Panc1 (cell line): ENCODE measurements around the gene NETO1. TPM values are rescaled to one million over a fixed set of nuclear protein-coding genes. Genes with fewer than 3 reads are reported as not detected.

Experiments used
- ATAC-seq: fragments of 200-7000 bp; cut with Tn5 transposase; 2 replicates; pipeline ENCODE4 v1.9.1; 2020; ENCODE audit warnings: mild to moderate bottlenecking, moderate library complexity
- BruUV-seq: library from RNA; stranded (reverse); fragments of 400-500 nt; replicated peaks from 2 replicates; lab custom pipeline; 2021; lab: Mats Ljungman, UMichigan
- CTCF ChIA-PET: fragments of 300-600 bp; sonication (Branson Sonifier 250); formaldehyde crosslinking; loops from one replicate; lab custom pipeline; 2022; ENCODE audit warnings: antibody characterized with exemption; lab: Charles Lee
- POLR2A ChIA-PET: fragments of 300-600 bp; sonication (Branson Sonifier 250); formaldehyde crosslinking; loops from one replicate; lab custom pipeline; 2022; ENCODE audit warnings: antibody characterized with exemption; lab: Charles Lee
- DNase-seq: peaks from one replicate; pipeline ENCODE4 v3.0.0-alpha.2; 2010; ENCODE audit warnings: low read depth, low spot score
- H3K27ac ChIP-seq: 2 replicates; pipeline ENCODE4 v1.5.1; 2011; ENCODE audit warnings: mild to moderate bottlenecking, low read length, inconsistent platforms
- H3K27me3 ChIP-seq: fragments of 200-500 bp; sonication (Bioruptor generic); 2 replicates; pipeline ENCODE4 v1.6.0; 2014; ENCODE audit warnings: low read length, inconsistent platforms; ENCODE audit not compliant: control insufficient read depth, insufficient read depth
- H3K36me3 ChIP-seq: fragments of 200-500 bp; sonication (Bioruptor generic); 2 replicates; pipeline ENCODE4 v1.5.1; 2014; ENCODE audit warnings: inconsistent platforms, mild to moderate bottlenecking, low read length, moderate library complexity; ENCODE audit not compliant: control insufficient read depth, insufficient read depth
- H3K4me1 ChIP-seq: 2 replicates; pipeline ENCODE4 v1.5.1; 2011; ENCODE audit warnings: inconsistent platforms, mild to moderate bottlenecking, low read length, moderate library complexity; ENCODE audit not compliant: control insufficient read depth, insufficient read depth
- H3K4me3 ChIP-seq, 2 experiments: 2 replicates each; pipeline ENCODE4 v1.5.1; 2011 to 2012; ENCODE audit warnings: low read depth in 2 of 2, low read length in 2 of 2, mild to moderate bottlenecking in 2 of 2, inconsistent platforms in 1 of 2, moderate library complexity in 1 of 2
- H3K9me3 ChIP-seq: fragments of 200-500 bp; sonication (Bioruptor generic); 2 replicates; pipeline ENCODE4 v1.5.1; 2014; ENCODE audit warnings: low read depth, mild to moderate bottlenecking, inconsistent platforms, low read length, moderate library complexity; ENCODE audit not compliant: control insufficient read depth, insufficient read depth
- POLR2AphosphoS5 ChIP-seq: IDR thresholded peaks from 2 replicates; pipeline ENCODE4 v1.6.1; 2012; ENCODE audit warnings: mild to moderate bottlenecking, low read depth, low read length, moderate library complexity
- REST ChIP-seq, 2 experiments: IDR thresholded peaks; 2 replicates each; pipeline ENCODE4 v1.6.1; 2011 to 2012; ENCODE audit warnings: low read depth in 2 of 2, control low read depth in 1 of 2, low read length in 1 of 2, mild to moderate bottlenecking in 1 of 2, moderate library complexity in 1 of 2; ENCODE audit not compliant: insufficient read depth in 1 of 2
- SIN3A ChIP-seq: IDR thresholded peaks from 2 replicates; pipeline ENCODE4 v1.6.1; 2012; ENCODE audit warnings: low read depth, mild to moderate bottlenecking, low read length, moderate library complexity, borderline replicate concordance; ENCODE audit not compliant: insufficient read depth
- TCF7L2 ChIP-seq: IDR thresholded peaks from 2 replicates; pipeline ENCODE4 v1.6.1; 2011; ENCODE audit warnings: mild to moderate bottlenecking, low read depth, low read length, inconsistent platforms
- in situ Hi-C: cut with HindIII; loops from 2 replicates; pipeline ENCODE4 v1.10.0; 2016; ENCODE audit warnings: low sequenced_read_pairs, low pct_unique_long_range_greater_than_20kb
- intact Hi-C: fragments of 100-400 bp; cut with micrococcal nuclease; formaldehyde crosslinking; loops from one replicate; pipeline ENCODE4 v1.10.0; 2022; ENCODE audit not compliant: unreplicated experiment
- total RNA-seq: library from RNA; stranded (reverse); gene quantifications from one replicate; pipeline ENCODE4 v1.2.1, GENCODE V29; 2021; ENCODE audit not compliant: unreplicated experiment
- TF ChIP-seq, protein P1 (sequence below): fragments of 450-650 bp; IDR thresholded peaks from 2 replicates; pipeline ENCODE4 v1.5.1; 2017; ENCODE audit warnings: mild to moderate bottlenecking

NETO1 gene
- total RNA-seq, 1 experiment from 2014 or later, result not detected

- Histone ChIP-seq H3K36me3 (no peaks in the 10 kb centered on the region), H3K4me3 (no peak overlapping the region), H3K9me3 (no peaks in the 10 kb centered on the region), H3K27ac (no peak overlapping the region), H3K27me3 (no peaks in the 10 kb centered on the region), H3K4me1 (no peaks in the 10 kb centered on the region)
- no peak for ATAC-seq
- BruUV-seq, result no TSS peak
- no peak for DNase-seq
- TF ChIP-seq REST (IDR thresholded peaks at IDR 0.05; ENCODE audit: insufficient read depth in 1 of 2, low read depth in 2 of 2, low read length in 1 of 2), result no peak
- no peak for TF ChIP-seq POLR2AphosphoS5
- TF ChIP-seq TCF7L2, result no peak
- TF ChIP-seq, protein P1, sequence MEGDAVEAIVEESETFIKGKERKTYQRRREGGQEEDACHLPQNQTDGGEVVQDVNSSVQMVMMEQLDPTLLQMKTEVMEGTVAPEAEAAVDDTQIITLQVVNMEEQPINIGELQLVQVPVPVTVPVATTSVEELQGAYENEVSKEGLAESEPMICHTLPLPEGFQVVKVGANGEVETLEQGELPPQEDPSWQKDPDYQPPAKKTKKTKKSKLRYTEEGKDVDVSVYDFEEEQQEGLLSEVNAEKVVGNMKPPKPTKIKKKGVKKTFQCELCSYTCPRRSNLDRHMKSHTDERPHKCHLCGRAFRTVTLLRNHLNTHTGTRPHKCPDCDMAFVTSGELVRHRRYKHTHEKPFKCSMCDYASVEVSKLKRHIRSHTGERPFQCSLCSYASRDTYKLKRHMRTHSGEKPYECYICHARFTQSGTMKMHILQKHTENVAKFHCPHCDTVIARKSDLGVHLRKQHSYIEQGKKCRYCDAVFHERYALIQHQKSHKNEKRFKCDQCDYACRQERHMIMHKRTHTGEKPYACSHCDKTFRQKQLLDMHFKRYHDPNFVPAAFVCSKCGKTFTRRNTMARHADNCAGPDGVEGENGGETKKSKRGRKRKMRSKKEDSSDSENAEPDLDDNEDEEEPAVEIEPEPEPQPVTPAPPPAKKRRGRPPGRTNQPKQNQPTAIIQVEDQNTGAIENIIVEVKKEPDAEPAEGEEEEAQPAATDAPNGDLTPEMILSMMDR, result no peak
- no peak for TF ChIP-seq SIN3A
- intact Hi-C loops, result no loop called here
- CTCF ChIA-PET, result no interaction called here
- POLR2A ChIA-PET, result no interaction called here
- in situ Hi-C loops, result no loop called here
These were observed 94.9 kb downstream of the NETO1 start for GRCh38 chr18:72772916-72773315.

GRCh38 chr18:72768681-72769229 is 99.0 kb downstream of the NETO1 start:
- Histone ChIP-seq H3K27ac (no peak overlapping the region), H3K27me3 (no peaks in the 10 kb centered on the region), H3K4me1 (no peaks in the 10 kb centered on the region), H3K4me3 (no peak overlapping the region), H3K36me3 (no peaks in the 10 kb centered on the region), H3K9me3 (no peaks in the 10 kb centered on the region)
- no TSS peak for BruUV-seq
- TF ChIP-seq TCF7L2, result no peak
- TF ChIP-seq, protein P1, result no peak
- TF ChIP-seq SIN3A, result no peak
- no peak for TF ChIP-seq POLR2AphosphoS5
- TF ChIP-seq REST (IDR thresholded peaks at IDR 0.05; ENCODE audit: insufficient read depth in 1 of 2, low read depth in 2 of 2, low read length in 1 of 2), result no peak
- POLR2A ChIA-PET, result no interaction called here
- intact Hi-C loops (loop anchor here (5.0 to 10.0 kb wide), 2 partner anchors 1074 to 1346 kb away; no protein-coding TSS in a partner anchor), in situ Hi-C loops (no loop called here)
- CTCF ChIA-PET, result no interaction called here
- DNase-seq, result no peak
- ATAC-seq, result no peak
